Measurements from ENCODE around the gene NINJ1.

The NINJ1 gene

GRCh38 chr9:93098236-93098946, 35.7 kb downstream of the NINJ1 start:
- peak; percentile 39 for DNase-seq

GRCh38 chr9:93097511-93098201, 36.4 kb downstream of the NINJ1 start:
- no peak for DNase-seq

DNA sequence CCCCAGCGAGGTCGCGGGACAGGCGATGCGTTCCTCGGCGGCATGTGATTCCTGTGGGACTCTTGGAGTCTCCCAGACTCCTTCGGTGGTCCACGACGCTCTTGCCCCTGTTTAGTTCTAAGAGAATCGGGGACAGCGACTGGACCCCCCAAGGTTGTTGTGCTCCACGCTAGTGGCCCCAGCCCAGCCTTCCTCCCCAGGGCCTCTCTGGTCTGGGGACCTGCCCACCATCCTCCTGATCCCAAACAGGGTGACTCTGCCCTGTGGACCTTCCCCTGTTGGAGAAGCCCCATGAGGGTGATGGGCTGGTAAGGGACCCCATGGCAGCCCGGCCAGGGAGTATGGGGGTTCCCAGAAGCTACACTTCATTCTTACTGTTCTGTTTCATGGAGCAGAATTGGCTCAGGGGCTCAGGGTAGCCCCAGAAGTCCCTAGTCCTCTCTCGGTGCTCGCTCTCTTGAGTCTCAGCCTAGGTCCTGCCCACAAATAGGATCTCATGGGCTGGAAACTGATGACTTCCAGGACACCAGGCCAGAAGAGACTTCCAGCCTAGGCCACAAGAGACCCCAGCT, 37.2 kb downstream of the NINJ1 start:
- DNase-seq, result no peak

- peak; percentile 37 for DNase-seq
Measured at GRCh38 chr9:93096131-93096802, 37.8 kb downstream of the NINJ1 start, which contains the start of gene CARD19. TSS of gene CARD19 (plus strand) at chr9:93096217. CDS start at chr9:93096346, 129 bp downstream.

- peak; percentile 100 for DNase-seq
Measured at GRCh38 chr9:93095205-93096130, 38.6 kb downstream of the NINJ1 start.

DNA sequence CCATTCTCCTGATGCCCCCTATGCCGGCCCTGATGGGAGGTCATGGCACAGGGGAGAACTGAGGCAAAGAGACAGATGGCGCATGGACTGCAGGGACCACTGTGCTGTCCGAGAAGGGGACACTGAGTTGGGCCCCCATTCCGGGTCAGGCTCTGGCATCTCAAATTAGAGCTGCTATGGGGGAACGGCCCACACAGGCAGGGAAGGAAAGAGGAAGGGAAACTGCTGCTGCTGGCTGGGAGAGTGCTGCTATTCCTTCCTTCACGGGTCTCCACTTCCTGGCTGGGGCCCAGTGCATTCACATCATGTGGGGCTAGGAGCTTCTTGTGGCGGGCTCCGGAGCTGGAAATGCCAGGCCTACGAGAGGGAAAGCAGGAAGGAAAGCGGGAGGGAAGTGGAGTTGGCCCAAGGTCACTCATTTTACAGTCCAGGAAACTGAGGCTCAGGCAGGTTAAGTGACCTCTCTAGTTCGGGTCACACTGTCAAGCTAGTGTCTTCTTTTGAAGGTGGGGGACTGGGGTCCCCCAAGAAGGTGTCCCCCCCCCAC, 39.3 kb downstream of the NINJ1 start:
- no peak for DNase-seq

DNA sequence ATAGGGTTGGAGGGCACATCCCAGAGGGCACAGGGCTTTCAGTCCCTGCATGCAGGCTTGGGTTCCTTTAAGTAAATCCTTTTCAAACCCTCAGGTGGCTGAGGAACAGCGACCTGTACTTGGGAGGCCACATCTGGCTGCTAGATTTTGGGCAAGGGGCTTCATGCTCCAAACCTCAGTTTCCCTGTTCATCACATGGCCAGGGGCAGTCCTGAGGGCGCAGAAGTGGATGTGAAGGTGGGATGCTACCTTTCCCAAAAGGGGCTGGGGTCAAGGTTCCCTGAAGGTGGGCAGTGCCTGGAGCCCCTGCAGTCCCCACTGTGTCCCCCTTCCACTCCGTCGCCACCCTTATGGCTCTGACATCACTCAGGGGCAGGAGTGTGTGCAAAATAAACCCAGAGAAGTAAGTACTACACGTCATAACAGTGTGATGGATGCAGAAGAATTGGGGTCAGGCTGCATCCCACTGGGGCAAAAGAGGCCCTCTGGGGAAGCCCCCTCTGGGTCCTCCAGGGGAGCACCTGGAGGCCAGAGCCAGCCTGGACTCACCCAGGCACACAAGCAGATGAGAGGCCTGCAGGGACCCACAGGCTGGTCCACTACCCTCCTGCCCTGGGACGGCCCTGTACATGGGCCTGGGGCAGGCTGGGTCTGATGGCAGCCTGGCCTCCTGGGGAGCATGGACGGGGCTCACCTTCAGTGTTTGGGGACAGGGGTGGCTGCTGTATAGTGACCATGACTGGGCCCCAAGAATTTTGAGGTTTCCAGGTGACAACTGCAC, 40.0 kb downstream of the NINJ1 start:
- DNase-seq, result no peak

- DNase-seq, result peak; percentile 2
Measured at GRCh38 chr9:93093127-93093876, 40.7 kb downstream of the NINJ1 start.

- DNase-seq, result peak; percentile 6
Measured at GRCh38 chr9:93092251-93092991, 41.6 kb downstream of the NINJ1 start.

DNA sequence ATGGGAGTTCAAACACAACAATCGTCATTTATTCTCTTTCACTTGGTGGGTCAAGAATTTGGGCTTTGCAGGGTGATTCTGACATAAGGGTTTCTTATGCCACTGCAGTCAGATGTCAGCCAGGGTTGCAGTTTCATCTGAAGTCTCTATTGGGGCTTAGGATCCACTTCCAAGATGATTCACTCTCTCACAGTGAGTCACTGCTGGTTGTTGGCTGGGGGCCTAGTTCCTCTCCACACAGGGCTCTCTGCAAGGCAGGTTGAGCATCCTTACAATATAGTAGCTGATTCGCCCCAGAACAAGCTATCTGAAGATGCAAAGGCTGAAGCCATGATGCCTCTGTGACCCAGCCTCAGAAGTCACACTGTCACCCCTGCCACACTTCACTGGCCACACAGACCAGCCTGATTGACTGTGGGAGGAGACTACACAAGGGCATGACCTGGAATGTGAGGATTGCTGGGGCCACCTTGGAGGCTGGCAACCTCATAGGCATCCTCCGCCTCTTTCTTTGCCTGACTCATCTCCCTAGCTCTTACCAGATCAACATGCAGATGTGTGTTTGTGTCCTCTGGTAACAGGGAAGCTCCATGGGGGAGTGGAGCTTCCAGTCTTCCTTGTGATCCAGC, 42.5 kb downstream of the NINJ1 start:
- DNase-seq, result peak; percentile 38

DNA sequence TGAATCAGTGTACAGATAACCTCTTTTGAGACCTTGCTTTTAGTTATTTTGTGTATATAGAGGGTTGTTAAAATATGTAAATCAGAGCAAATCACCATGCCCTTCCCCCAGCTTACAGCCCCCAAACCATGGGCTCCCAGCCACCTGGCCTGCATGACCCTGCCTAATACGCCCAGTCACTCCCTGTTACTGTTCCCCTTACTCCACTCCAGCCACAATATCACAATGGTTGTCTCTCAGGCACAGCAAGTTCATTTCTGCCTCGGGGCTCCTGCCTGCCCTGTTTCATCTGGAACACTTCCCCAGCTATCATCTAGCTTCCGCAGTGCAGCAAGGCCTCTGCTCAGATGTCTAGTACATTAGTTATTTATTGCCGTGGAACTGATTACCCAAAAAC, 43.0 kb downstream of the NINJ1 start:
- peak; percentile 4 for DNase-seq

- DNase-seq, result no peak
Measured at GRCh38 chr9:93090091-93090655, 43.9 kb downstream of the NINJ1 start.

DNA sequence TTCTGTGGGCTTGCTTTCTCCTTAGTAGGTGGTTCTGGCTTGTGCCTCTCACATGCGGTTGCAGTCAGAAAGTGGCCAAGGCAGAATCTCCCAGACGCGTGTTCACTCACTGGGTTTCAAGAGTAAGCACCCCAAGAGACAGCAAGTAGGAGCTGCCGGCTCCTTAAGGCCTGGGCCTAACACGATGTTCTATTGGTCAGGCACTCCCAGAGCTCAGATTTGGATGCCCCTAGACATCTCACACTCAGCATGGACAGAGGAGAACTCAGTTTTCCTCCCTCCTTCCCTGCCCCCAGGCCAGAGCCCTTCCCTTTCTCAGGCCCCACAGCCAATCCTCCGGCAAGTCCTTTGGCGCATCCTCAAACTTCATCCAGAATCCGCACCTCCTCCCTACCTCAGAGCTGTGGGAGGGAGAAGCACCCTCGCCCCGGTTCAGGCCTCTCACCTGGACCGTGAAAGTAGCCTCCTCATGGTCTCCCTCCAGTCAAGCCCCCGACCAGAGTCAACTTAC, 44.5 kb downstream of the NINJ1 start:
- no peak for DNase-seq

GRCh38 chr9:93089024-93089423, 45.0 kb downstream of the NINJ1 start:
- DNase-seq, result no peak

DNA sequence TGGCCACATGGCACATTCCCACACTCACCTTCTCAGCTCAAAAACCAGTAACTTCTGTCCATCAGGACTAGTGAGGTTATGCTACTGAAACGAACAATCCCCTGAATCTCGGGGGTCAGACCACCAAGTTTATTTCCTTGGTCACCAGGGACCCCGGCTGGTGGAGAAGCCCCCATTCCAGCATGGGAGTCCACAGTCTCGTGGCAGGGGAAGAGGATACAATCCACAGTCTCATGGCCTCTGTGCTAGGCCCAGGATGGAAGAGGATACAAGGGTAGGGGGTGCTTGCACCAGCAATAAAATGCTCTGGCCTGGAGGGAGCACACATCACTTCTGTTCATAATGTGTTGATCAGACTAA, 45.4 kb downstream of the NINJ1 start:
- no peak for DNase-seq

DNA sequence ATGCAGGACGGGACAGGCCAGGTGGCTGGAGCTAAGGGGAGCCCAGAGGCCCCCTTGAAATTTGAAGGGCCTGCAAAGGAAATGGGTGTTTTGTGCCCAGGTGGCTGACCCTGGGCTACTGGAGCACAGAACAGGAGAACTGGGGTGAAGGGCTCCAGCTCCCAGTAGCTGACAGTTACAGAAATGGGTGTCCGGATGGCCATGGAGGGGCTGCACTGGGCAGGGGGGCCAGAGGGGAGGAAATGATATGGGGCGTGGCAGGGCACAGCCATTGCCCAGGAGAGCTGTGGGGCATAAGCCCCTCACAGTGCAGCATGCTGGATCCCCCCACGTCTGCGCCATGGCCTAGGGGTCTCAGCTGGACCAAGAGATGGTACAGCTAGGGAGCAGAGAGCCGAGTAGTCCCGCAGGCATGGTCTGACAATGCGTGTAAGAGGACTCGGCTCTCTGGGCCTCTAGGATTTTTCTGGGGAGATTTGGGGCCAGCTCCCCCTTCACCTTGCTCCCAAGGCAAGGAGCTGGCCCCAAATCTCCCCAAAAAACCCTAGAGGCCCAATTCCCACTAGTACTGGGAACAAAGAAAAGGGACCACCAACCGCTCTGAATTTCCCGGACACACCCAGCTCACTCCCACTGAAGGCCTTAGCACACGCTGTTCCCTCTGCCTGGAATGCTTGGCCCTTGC, 45.9 kb downstream of the NINJ1 start:
- DNase-seq, result no peak

DNA sequence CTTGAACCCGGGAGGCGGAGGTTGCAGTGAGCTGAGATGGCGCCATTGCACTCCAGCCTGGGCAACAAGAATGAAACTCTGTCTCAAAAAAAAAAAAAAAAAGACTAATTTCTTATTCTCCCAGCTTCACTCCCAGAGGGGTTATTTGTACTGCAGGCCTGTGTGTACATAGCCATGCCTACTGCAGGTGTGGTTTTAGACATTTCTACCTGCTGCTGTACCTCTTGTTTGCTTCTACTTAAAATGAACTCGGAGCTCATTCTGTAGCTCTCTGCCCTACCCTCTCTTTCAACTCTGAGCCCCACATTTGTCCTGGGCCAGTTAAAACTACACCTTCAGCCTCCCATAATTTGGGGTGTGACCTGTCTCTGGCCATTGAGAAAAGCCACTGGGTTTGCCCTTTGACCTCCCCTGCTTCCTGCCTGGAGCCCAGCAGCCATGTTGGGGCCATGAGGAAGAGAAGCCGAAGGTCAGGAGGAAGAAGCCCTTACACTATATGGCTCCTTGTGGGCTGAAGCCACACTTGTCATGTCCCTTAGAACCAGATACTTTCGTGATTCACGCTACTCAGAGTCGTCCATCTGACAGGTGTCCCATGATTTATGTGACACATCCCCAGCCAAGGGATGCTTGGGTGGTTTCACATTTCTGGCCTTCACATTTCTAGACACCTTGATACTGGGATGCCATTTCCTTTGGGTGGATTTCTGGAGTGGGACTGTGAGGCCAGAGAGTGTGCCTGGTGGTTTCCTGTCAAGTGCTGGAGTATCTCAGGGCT, 47.4 kb downstream of the NINJ1 start:
- no peak for DNase-seq

All from activated CD4-positive, alpha-beta T cell treated with anti-CD3 and anti-CD28 coated beads for 1 hour (primary cell).